ENCODE data around the gene GRWD1.

GRCh38 chr19:48415806-48416221, 30.0 kb upstream of the GRWD1 start:
- TF ChIP-seq ZFP41 (tag by site-specific recombination; IDR thresholded peaks at IDR 0.05; ENCODE audit: borderline replicate concordance) (no peak), REST (tag by site-specific recombination; IDR thresholded peaks at IDR 0.05) (no peak), ZNF660 (tag by site-specific recombination; IDR thresholded peaks at IDR 0.05) (no peak), CTCF (tag by site-specific recombination; IDR thresholded peaks at IDR 0.05) (no peak), ZBTB10 (tag by site-specific recombination; IDR thresholded peaks at IDR 0.05) (no peak), ZNF311 (tag by site-specific recombination; IDR thresholded peaks at IDR 0.05; ENCODE audit: borderline replicate concordance) (no peak), PRDM10 (tag by site-specific recombination; IDR thresholded peaks at IDR 0.05) (no peak), ZNF202 (tag by site-specific recombination; IDR thresholded peaks at IDR 0.05; ENCODE audit: borderline replicate concordance) (no peak)

All from HEK293 (cell line).